Mucosa of stomach (tissue), 1 donor: ENCODE measurements around the gene DNAH10.

Source experiments
- H3K27me3 ChIP-seq: one replicate; pipeline ENCODE4 v1.7.0; 2013; ENCODE audit warnings: mild to moderate bottlenecking, low read length; ENCODE audit not compliant: control insufficient read depth, insufficient read depth
- H3K36me3 ChIP-seq: one replicate; pipeline ENCODE4 v1.7.0; 2013; ENCODE audit warnings: low read length; ENCODE audit not compliant: control insufficient read depth, insufficient read depth
- H3K4me1 ChIP-seq: one replicate; pipeline ENCODE4 v1.7.0; 2013; ENCODE audit warnings: mild to moderate bottlenecking, low read length; ENCODE audit not compliant: control insufficient read depth, insufficient read depth
- H3K4me3 ChIP-seq: one replicate; pipeline ENCODE4 v1.7.0; 2013; ENCODE audit warnings: low read length
- H3K9ac ChIP-seq: one replicate; pipeline ENCODE4 v1.7.0; 2013; ENCODE audit warnings: mild to moderate bottlenecking, low read length, moderate library complexity
- H3K9me3 ChIP-seq: one replicate; pipeline ENCODE4 v1.7.0; 2013; ENCODE audit warnings: mild to moderate bottlenecking, low read length, moderate library complexity; ENCODE audit not compliant: control insufficient read depth
- donor health status: Pancreatic carcinoma.

Gene DNAH10

GRCh38 chr12:123749355-123749754 is 12.7 kb upstream of the DNAH10 start:
- no peak overlapping the region for H3K4me3 ChIP-seq
- peaks cover 17% of the 10 kb centered on the region for H3K36me3 ChIP-seq
- H3K9me3 ChIP-seq: no peaks in the 10 kb centered on the region

GRCh38 chr12:123750159-123750656 is 11.9 kb upstream of the DNAH10 start:
- no peak overlapping the region for H3K9ac ChIP-seq
- no peak overlapping the region for H3K4me3 ChIP-seq
- no peaks in the 10 kb centered on the region for H3K9me3 ChIP-seq
- no peaks in the 10 kb centered on the region for H3K4me1 ChIP-seq
- H3K36me3 ChIP-seq: peaks cover 11% of the 10 kb centered on the region
- no peaks in the 10 kb centered on the region for H3K27me3 ChIP-seq

More at GRCh38 chr12:123749355-123749754, 12.7 kb upstream of the DNAH10 start:
- H3K9ac ChIP-seq: no peak overlapping the region
- no peaks in the 10 kb centered on the region for H3K27me3 ChIP-seq
- no peaks in the 10 kb centered on the region for H3K4me1 ChIP-seq

- Histone ChIP-seq H3K36me3 (peaks cover 11% of the 10 kb centered on the region), H3K9ac (no peak overlapping the region)
Observed at GRCh38 chr12:123752046-123752445, 10.1 kb upstream of the DNAH10 start.

GRCh38 chr12:123754041-123754772 is 7.9 kb upstream of the DNAH10 start:
- Histone ChIP-seq H3K4me1 (no peaks in the 10 kb centered on the region), H3K9ac (no peak overlapping the region), H3K4me3 (no peak overlapping the region), H3K9me3 (no peaks in the 10 kb centered on the region), H3K27me3 (no peaks in the 10 kb centered on the region), H3K36me3 (peaks cover 5% of the 10 kb centered on the region)

More at GRCh38 chr12:123752046-123752445, 10.1 kb upstream of the DNAH10 start:
- no peaks in the 10 kb centered on the region for H3K4me1 ChIP-seq
- no peaks in the 10 kb centered on the region for H3K9me3 ChIP-seq
- H3K4me3 ChIP-seq: no peak overlapping the region
- H3K27me3 ChIP-seq: no peaks in the 10 kb centered on the region

- H3K4me1 ChIP-seq: peaks cover 3% of the 10 kb centered on the region
Observed at GRCh38 chr12:123757561-123757960, 4.5 kb upstream of the DNAH10 start.

GRCh38 chr12:123760267-123760938 is 1.7 kb upstream of the DNAH10 start:
- no peaks in the 10 kb centered on the region for H3K36me3 ChIP-seq
- no peaks in the 10 kb centered on the region for H3K9me3 ChIP-seq
- H3K4me1 ChIP-seq: peaks cover 6% of the 10 kb centered on the region
- no peak overlapping the region for H3K4me3 ChIP-seq
- peaks cover 11% of the 10 kb centered on the region for H3K27me3 ChIP-seq
- H3K9ac ChIP-seq: no peak overlapping the region

More at GRCh38 chr12:123757561-123757960, 4.5 kb upstream of the DNAH10 start:
- Histone ChIP-seq H3K36me3 (no peaks in the 10 kb centered on the region), H3K9ac (no peak overlapping the region), H3K4me3 (no peak overlapping the region), H3K27me3 (peaks cover 6% of the 10 kb centered on the region), H3K9me3 (no peaks in the 10 kb centered on the region)

GRCh38 chr12:123762715-123763052 is 583 bp downstream of the DNAH10 start:
- H3K9ac ChIP-seq: no peak overlapping the region
- peaks cover 11% of the 10 kb centered on the region for H3K27me3 ChIP-seq
- no peak overlapping the region for H3K4me3 ChIP-seq
- no peaks in the 10 kb centered on the region for H3K36me3 ChIP-seq
- peaks cover 6% of the 10 kb centered on the region for H3K4me1 ChIP-seq
- H3K9me3 ChIP-seq: no peaks in the 10 kb centered on the region

- peaks cover 6% of the 10 kb centered on the region for H3K4me1 ChIP-seq
- no peak overlapping the region for H3K9ac ChIP-seq
- no peaks in the 10 kb centered on the region for H3K36me3 ChIP-seq
- H3K9me3 ChIP-seq: no peaks in the 10 kb centered on the region
- H3K4me3 ChIP-seq: no peak overlapping the region
- H3K27me3 ChIP-seq: peaks cover 11% of the 10 kb centered on the region
Observed at GRCh38 chr12:123763093-123763492, 992 bp downstream of the DNAH10 start.

GRCh38 chr12:123764109-123764508 is 2.0 kb downstream of the DNAH10 start:
- Histone ChIP-seq H3K36me3 (no peaks in the 10 kb centered on the region), H3K9me3 (no peaks in the 10 kb centered on the region), H3K9ac (no peak overlapping the region), H3K4me3 (no peak overlapping the region), H3K27me3 (peaks cover 14% of the 10 kb centered on the region), H3K4me1 (peaks cover 6% of the 10 kb centered on the region)

GRCh38 chr12:123765504-123766035 is 3.5 kb downstream of the DNAH10 start:
- no peaks in the 10 kb centered on the region for H3K9me3 ChIP-seq
- peaks cover 6% of the 10 kb centered on the region for H3K4me1 ChIP-seq
- peaks cover 14% of the 10 kb centered on the region for H3K27me3 ChIP-seq
- no peaks in the 10 kb centered on the region for H3K36me3 ChIP-seq
- no peak overlapping the region for H3K4me3 ChIP-seq
- H3K9ac ChIP-seq: no peak overlapping the region

GRCh38 chr12:123767613-123768012 is 5.5 kb downstream of the DNAH10 start:
- Histone ChIP-seq H3K4me1 (peaks cover 2% of the 10 kb centered on the region), H3K4me3 (no peak overlapping the region)

GRCh38 chr12:123771261-123771660 is 9.2 kb downstream of the DNAH10 start:
- no peak overlapping the region for H3K9ac ChIP-seq
- H3K4me3 ChIP-seq: no peak overlapping the region
- peaks cover 3% of the 10 kb centered on the region for H3K27me3 ChIP-seq
- H3K36me3 ChIP-seq: no peaks in the 10 kb centered on the region
- H3K9me3 ChIP-seq: no peaks in the 10 kb centered on the region
- no peaks in the 10 kb centered on the region for H3K4me1 ChIP-seq

More at GRCh38 chr12:123767613-123768012, 5.5 kb downstream of the DNAH10 start:
- H3K27me3 ChIP-seq: peaks cover 8% of the 10 kb centered on the region
- no peaks in the 10 kb centered on the region for H3K9me3 ChIP-seq
- no peak overlapping the region for H3K9ac ChIP-seq
- no peaks in the 10 kb centered on the region for H3K36me3 ChIP-seq
